GM18951 (cell line): ENCODE results near the gene SYF2.
"Not testable (repeated sequence)": the region's sequence is repeated elsewhere in the genome, so short reads cannot be mapped to it uniquely, and the experiment has no call there.

Source experiments
- POLR2A ChIP-seq: IDR thresholded peaks from 4 replicates; pipeline ENCODE4 v1.6.1; 2011; ENCODE audit warnings: mild to moderate bottlenecking; ENCODE audit not compliant: insufficient read length, insufficient read depth; ENCODE audit errors: extremely low read depth
- in situ Hi-C: fragments of 300-500 bp; cut with MboI; formaldehyde crosslinking; loops from one replicate; pipeline ENCODE4 v1.12.0; 2022; ENCODE audit warnings: low sequenced_read_pairs, mixed read lengths, inconsistent platforms; ENCODE audit not compliant: unreplicated experiment

Gene SYF2

DNA sequence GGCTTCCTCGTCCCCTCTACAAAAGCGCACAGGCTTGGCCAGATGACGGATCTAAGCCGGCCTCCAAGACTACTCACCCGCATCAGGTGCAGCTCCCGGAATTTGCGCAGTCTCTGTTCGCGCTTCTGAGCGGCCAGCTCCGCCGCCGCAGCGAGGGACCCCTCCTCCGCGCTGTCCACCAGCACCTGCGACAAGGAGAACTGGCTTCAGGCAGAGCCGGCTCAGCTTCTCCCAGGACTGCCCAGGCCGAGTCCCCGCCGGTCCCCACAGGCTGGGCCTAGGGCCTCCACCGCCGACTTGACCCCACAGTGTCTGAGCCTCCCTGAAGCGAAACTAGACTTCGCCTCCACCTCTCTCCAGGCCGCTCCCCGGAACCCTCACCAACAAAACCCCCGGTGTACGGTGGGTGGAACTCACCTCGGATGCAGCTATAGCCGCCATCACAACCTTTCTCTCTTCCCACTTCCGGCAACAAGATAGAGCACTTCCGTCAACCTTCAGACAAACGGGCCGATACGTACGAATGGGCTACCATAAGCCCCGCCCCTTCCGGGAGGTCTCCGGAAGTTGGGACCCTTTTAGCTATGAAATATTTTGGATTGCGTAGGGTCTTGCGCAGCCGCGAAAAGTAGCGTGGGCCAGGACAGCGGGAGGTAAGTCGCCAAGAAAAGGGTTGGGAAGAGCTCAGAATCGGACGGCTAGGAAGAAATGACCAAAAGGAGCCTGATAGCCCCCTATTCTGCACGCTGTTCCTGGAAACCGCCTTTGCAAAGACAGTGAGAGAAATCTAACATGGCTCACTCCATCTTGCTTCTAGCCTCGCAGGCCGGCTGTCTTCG lies at the start of gene SYF2:
TSS of gene SYF2 (minus strand) at position 476 of the 839 bp plus-strand sequence. CDS start at position 441, 35 bp downstream.
- in situ Hi-C loops: loop anchor here (10.0 kb wide), 1 partner anchor 113 kb away; no protein-coding TSS in a partner anchor
- TF ChIP-seq POLR2A: peak; percentile 57

DNA sequence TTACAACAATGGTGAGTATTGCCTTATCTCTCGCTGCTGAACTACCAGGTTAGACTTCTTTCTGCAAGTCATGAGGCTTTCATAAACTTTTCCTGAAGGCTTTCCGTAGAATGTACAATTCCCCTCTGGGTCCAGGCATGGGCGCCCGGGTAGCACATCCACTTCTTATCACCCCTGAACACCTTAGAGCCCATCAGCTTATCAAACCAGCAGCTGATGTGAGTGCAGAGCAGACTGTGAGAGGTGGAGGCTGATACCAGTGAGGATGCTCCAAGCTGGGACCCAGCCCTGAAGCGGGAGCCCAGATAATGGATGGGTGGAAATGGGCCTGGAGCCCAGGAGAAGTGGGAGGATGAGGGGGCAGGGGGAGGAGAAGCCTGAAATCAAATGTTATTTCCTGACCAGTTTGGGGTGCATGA lies 47.4 kb upstream of the SYF2 start:
- in situ Hi-C loops: not testable (repeated sequence)

DNA sequence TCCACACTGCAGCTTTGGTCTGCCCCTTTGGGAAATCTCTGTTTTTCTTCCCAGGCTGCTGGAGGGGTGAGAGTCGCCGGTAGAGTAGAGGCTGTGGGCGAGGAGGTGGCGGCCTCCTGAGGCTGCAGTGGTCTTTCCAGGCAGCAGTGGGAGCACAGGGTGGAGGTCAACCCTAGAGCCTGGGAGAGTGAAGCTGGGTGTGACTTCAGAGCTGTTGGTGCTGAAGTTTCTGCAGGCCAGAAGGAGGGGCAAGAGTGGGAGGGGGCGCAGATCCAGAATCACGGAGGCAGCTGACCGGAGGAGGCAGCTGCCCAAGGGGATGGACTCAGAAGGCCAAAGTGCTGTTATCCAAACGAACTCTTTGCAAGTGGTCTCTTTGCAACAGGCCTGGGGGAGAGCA lies 46.5 kb upstream of the SYF2 start:
- in situ Hi-C loops: not testable (repeated sequence)

DNA sequence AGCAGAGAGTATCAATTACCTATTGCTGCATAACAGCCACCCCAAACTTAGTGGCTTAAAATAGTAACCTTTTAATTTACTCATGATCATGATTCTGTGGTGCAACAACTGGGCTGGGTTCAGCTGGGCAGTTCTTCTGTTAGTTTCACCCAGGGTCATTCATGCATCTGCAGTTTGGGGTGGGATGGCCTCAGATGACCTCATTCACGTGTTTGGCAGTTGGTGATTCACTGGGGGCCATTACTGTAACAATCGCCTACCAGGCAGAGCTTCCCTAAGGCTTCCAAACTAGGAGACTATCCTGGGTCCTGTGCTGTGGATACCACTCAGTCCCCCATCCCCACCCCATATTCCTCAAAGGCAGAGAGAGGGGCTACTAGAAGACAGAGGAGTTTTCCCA lies 46.1 kb upstream of the SYF2 start:
- in situ Hi-C loops: not testable (repeated sequence)

DNA sequence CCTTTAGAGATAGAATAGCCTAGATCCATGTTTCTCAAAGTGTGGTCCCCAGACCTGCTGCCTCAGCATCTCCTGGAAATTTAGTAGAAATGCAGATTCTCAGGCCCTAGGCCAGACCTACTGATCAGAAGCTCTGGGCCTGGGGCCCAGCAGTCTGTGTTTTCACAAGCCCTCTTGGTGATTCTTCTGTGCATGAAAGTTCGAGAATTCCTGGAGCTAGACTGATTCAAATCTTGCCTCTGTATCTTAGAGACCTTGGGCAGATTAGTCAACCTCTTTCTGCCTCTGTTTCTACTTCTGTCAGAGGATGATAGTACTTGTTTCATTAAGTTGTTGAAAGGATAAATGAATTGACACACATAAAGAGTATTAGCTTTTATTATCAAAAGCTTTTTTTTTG lies 45.0 kb upstream of the SYF2 start:
- in situ Hi-C loops: not testable (repeated sequence)

DNA sequence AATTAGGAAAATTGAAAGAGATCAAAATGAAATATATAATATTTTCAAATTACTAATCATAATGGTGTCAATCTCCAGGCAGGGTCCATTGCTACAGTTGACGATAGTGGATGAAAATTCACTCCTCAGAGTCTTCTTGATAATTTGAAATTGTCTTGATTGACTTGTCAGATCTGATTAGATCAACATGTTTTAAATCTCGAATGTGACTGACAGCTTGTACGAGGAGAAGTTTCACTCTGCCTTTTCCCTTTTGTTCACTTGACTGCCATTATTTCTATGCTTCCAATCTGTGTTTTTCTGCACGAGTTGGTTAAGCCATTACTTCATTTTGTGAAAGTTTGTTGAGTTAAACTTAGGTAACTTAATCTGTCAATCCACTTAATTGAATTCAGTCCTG lies 43.3 kb upstream of the SYF2 start:
- in situ Hi-C loops: not testable (repeated sequence)

DNA sequence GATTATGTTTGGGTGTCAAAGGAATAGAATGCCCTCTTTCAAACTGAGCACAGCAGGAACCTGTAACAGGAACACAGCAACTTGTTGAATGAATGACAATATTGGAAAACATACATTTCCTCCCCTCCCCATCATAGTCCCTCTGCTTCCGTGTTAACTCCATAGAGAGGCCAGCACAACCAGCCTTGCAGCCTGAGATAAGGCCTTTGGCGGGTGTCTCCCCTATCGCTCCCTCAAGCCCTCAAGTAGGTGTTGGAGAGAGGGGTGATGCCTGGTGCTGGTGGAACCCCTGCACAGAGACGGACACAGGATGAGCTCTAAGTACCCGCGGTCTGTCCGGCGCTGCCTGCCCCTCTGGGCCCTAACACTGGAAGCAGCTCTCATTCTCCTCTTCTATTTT lies 39.9 kb upstream of the SYF2 start, which contains the start of gene RHD:
TSS of gene RHD (plus strand) at position 272 of the 400 bp plus-strand sequence. CDS start at position 311, 39 bp downstream.
- in situ Hi-C loops: not testable (repeated sequence)

DNA sequence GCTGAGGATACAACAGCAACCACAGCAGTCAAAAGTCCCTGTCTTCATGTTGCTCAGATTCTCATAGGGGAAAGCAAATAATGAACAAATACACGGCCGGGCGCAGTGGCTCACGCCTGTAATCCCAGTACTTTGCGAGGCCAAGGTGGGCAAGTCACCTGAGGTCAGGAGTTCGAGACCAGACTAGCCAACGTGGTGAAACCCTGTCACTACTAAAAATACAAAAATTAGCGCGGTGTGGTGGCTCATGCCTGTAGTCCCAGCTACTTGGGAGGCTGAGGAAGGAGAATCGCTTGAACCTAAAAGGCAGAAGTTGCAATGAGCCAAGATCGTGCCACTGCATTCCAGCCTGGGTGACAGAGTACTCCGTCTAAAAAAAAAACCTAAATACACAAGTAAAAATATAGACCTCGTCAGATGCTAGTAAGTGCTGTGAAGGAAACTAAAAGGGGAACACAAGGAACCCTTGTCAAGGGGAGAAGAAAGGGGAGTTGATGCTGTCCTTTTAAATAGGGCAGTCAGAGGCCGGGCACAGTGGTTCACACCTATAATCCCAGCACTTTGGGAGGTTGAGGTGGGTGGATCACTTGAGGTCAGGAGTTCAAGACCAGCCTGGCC lies 36.0 kb upstream of the SYF2 start:
- in situ Hi-C loops: not testable (repeated sequence)

DNA sequence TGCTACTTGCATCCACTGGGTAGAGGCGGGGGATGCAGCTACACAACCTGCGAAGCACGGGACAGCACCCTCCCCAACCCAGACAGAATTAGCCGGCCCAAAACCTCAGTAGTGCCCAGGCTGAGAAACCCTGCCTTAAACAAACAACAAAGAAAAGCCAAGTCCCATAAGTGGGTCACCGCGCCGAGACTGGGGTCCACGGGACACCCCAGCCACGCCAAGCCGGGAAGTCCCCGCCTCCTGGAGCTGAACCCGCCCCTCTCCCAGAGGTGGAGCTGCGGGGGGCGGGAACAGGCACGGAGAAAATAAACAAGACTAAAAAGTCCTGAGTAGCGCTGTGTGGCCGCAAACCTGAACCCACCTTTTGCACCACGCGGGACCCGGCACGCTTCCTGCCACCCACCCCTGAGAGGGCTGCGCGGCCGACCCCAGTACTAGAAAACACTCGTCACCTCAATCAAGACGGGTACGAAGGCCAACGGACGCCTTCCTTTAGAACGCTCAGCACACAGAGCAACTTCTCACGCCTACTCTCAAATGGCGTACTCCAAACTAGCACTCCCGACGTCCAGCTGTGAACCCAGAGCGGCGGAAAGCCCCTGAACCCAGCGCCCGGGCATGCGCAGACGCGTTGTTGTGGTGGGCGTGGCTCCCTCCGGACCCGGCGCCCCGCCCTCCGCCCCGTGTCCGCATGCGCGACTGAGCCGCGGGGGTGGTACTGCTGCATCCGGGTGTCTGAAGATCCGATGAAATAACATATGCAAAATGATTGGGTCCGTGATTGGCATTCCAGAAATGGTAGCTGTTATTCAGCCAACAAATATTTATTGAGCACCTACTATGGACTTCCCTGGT lies 35.2 kb upstream of the SYF2 start:
- TF ChIP-seq POLR2A: peak; percentile 54

DNA sequence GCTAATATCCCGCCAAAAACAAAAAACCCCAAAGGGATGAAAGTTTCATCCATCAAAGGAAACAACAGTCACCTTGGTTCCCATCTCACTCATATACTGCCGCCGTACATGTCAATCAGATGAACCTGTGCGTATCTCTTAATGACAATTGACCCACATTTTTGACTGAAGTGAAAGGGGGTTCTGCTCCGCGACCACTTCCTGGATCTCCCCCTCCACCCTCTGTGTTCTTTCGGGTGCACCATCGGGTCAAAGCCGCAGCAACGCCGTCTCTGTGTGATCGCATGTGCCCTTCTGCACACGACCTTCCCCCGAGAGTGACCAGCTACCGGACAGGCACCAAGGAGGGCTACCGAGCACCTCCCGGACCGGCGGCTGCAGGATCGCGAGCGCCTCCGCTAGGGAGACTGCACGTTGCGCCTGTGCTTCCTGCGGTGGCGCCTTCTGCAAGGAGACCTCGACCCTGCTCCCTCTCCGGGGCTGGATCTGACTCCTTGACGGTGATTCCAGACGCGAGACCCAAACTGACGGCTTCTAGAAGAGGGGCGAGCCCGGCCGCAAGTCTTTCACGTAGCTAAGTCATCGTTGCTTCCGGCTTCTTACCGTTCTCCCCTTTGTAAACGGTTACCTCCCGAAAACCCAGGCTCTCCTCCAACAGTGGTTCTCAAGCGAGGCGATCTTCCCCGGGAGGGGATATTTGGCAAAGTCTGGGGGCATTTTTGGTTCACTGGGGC lies 34.4 kb upstream of the SYF2 start:
- in situ Hi-C loops: not testable (repeated sequence)

More for the DNA sequence above, 35.2 kb upstream of the SYF2 start:
- in situ Hi-C loops: not testable (repeated sequence)

DNA sequence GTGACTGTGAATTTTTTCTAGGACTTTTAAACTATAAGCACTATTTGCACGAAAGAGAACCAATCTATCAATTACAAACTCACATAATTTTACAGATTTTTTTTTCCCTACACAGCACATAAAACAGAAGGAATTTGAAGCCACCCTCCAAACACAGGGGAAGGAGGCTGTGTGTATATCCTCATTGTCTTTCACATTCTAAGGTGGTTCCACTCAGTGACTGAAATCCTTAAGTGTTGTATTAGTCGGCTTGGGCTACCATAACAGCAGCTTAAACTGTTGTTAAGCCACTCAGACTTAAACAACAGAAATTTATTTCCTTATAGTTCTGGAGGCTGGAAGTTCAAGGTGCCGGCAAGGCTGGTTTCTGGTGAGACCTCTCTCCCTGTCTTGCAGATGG lies 28.0 kb upstream of the SYF2 start:
- in situ Hi-C loops: not testable (repeated sequence)

DNA sequence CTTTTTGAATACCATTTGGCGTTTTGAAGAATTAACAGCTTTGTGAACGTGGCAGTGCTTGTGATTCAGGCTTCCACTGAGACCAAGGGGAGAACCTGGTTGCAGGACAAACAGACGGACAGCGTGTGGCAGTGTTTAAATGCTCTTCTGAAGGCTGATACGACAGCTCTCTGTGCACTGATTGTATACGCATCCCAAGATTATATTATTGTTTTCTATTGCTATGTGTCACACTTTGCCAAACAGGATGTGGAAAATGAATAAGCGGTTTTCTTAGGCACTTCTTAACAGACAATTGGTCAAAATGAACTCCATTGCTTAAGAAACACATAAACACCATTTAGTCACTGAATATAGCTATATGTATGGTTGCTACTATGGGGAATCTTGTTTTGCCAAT lies 27.5 kb upstream of the SYF2 start:
- in situ Hi-C loops: not testable (repeated sequence)

DNA sequence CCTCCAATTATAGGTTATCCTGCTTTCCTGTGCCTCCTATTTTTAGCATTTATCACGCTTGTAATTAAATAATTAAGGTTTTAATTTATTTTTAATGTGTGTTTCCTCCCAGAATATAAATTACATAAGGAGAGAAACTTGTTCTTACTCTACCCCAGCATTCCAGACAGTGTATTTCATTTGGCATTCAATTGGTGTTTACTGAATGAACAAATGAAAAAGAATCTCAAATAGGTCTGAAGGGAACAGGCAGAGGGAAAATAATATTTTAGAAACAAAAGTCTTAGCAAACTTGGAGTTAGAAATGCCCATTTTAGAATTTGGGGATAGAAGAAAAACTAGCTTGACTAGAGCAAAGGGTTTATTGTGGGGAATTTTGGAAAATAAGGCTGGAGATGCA lies 24.9 kb upstream of the SYF2 start:
- no peak for TF ChIP-seq POLR2A
- in situ Hi-C loops: no loop called here

DNA sequence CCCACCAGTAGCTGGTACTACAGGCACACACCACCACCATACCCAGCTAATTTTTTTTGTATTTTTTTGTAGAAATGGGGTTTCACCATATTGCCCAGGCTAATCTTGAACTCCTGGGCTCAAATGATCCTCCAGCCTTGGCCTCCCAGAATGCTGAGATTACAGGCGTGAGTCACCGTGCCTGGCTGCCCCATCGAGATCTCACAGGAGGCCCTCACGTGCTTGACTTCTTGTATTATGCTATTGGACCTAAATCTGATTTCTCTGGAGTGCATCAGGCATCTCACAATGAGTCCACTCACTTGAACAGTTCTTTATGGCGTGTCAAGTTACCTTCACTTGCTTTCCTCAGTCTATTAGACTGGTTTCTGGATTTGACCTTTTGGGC lies 24.3 kb upstream of the SYF2 start:
- TF ChIP-seq POLR2A: no peak
- in situ Hi-C loops: no loop called here
